Hepatocyte (in vitro differentiated cells): Measurements from ENCODE around the gene ZFPM1. TPM values are rescaled to one million over a fixed set of nuclear protein-coding genes. Genes with fewer than 3 reads are reported as not detected.

Experiments used
- DNase-seq: peaks from one replicate; pipeline ENCODE4 v3.0.0-alpha.2; 2016; ENCODE audit warnings: low spot score
- H2AFZ ChIP-seq: fragments of 200-600 bp; sonication (generic); 2 replicates; pipeline ENCODE4 v1.6.0; 2016; ENCODE audit warnings: antibody characterized with exemption, mild to moderate bottlenecking
- H3K27ac ChIP-seq: fragments of 200-600 bp; sonication (generic); 2 replicates; pipeline ENCODE4 v1.5.1; 2016; ENCODE audit warnings: mild to moderate bottlenecking
- H3K27me3 ChIP-seq: fragments of 200-600 bp; sonication (generic); 2 replicates; pipeline ENCODE4 v1.6.1; 2016
- H3K36me3 ChIP-seq: fragments of 200-600 bp; sonication (generic); replicated peaks from 2 replicates; pipeline ENCODE4 v1.5.1; 2016; ENCODE audit warnings: low read depth; ENCODE audit not compliant: insufficient read depth
- H3K4me1 ChIP-seq: fragments of 200-600 bp; sonication (generic); 2 replicates; pipeline ENCODE4 v1.5.1; 2016; ENCODE audit warnings: mild to moderate bottlenecking, moderate library complexity; ENCODE audit not compliant: insufficient read depth
- H3K4me2 ChIP-seq: fragments of 200-600 bp; sonication (generic); 2 replicates; pipeline ENCODE4 v1.6.0; 2016
- H3K4me3 ChIP-seq: fragments of 200-600 bp; sonication (generic); 2 replicates; pipeline ENCODE4 v1.5.1; 2016; ENCODE audit warnings: mild to moderate bottlenecking
- H3K79me2 ChIP-seq: fragments of 200-600 bp; sonication (generic); 2 replicates; pipeline ENCODE4 v1.6.0; 2017; ENCODE audit warnings: mild to moderate bottlenecking
- H3K9me2 ChIP-seq: fragments of 200-600 bp; sonication (generic); replicated peaks from 2 replicates; pipeline ENCODE4 v1.6.0; 2017; ENCODE audit warnings: mild to moderate bottlenecking; ENCODE audit not compliant: insufficient read depth
- H3K9me3 ChIP-seq: fragments of 200-600 bp; sonication (generic); 2 replicates; pipeline ENCODE4 v1.5.1; 2016; ENCODE audit warnings: low read depth, mild to moderate bottlenecking
- H4K20me1 ChIP-seq: fragments of 200-600 bp; sonication (generic); 2 replicates; pipeline ENCODE4 v1.6.0; 2016; ENCODE audit warnings: mild to moderate bottlenecking; ENCODE audit not compliant: insufficient read depth, poor library complexity, severe bottlenecking
- EZH2 ChIP-seq: fragments of 200-600 bp; sonication (generic); IDR thresholded peaks from 2 replicates; pipeline ENCODE4 v1.6.1; 2016; ENCODE audit warnings: antibody characterized with exemption, mild to moderate bottlenecking, borderline replicate concordance
- EZH2phosphoT487 ChIP-seq: fragments of 200-600 bp; sonication (generic); IDR thresholded peaks from one replicate; pipeline ENCODE4 v1.6.1; 2018; ENCODE audit warnings: antibody characterized with exemption, mild to moderate bottlenecking, low read depth, moderate library complexity; ENCODE audit not compliant: unreplicated experiment, severe bottlenecking
- WGBS: methylation state at CpG from one replicate; pipeline ENCODE4 v1.1.6; 2016; ENCODE audit warnings: low lambda C conversion rate; ENCODE audit errors: missing lambda C conversion rate; 5-methylcytosine and 5-hydroxymethylcytosine counted together
- polyA plus RNA-seq: library from polyadenylated mRNA; unstranded; fragments of >200 nt; fragmentation: Nextera tagmentation; extraction: Ambion mirVana; gene quantifications from 2 replicates; pipeline ENCODE4 v1.2.1, GENCODE V29; 2016
- total RNA-seq: library from RNA; depleted of rRNA; stranded (reverse); fragments of >200 nt; gene quantifications from 2 replicates; pipeline ENCODE4 v1.2.3, GENCODE V29; 2014
- TF ChIP-seq, protein P1 (sequence below): fragments of 200-600 bp; sonication (generic); IDR thresholded peaks from 2 replicates; pipeline ENCODE4 v1.5.1; 2016; ENCODE audit warnings: antibody characterized with exemption, mild to moderate bottlenecking; ENCODE audit not compliant: poor library complexity

The ZFPM1 gene
- total and polyA plus RNA-seq, 2 experiments from 2014 or later, result 4.1 to 11.9 TPM

DNA sequence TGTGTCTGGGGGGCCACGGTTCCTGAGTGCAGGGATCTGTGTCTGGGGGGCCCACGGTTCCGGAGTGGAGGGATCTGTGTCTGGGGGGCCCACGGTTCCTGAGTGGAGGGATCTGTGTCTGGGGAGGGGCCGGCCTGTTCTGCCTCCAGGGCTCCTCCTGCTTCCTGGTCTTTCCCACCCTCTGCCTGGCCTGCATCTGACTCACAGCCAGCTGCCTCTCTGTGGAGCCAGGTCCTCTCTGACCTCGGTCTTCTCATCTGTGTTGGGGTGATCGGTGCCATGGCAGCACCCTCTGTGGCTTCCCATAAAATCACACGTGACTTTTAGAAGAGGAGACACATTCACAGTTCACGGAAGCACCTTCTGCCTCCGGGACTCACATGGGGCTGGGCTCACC lies 50.3 kb downstream of the ZFPM1 start:
- H3K4me1 ChIP-seq, result peaks cover 42% of the 10 kb centered on the region
- peaks cover 8% of the 10 kb centered on the region for H3K79me2 ChIP-seq
- WGBS, result 74% methylated on average over 6 of the region's 10 CpGs
- peak overlapping the region; percentile 98 for H3K27ac ChIP-seq
- no peaks in the 10 kb centered on the region for H3K9me2 ChIP-seq
- H3K36me3 ChIP-seq, result no peaks in the 10 kb centered on the region
- TF ChIP-seq, protein P1, sequence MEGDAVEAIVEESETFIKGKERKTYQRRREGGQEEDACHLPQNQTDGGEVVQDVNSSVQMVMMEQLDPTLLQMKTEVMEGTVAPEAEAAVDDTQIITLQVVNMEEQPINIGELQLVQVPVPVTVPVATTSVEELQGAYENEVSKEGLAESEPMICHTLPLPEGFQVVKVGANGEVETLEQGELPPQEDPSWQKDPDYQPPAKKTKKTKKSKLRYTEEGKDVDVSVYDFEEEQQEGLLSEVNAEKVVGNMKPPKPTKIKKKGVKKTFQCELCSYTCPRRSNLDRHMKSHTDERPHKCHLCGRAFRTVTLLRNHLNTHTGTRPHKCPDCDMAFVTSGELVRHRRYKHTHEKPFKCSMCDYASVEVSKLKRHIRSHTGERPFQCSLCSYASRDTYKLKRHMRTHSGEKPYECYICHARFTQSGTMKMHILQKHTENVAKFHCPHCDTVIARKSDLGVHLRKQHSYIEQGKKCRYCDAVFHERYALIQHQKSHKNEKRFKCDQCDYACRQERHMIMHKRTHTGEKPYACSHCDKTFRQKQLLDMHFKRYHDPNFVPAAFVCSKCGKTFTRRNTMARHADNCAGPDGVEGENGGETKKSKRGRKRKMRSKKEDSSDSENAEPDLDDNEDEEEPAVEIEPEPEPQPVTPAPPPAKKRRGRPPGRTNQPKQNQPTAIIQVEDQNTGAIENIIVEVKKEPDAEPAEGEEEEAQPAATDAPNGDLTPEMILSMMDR, result no peak
- no peak for TF ChIP-seq EZH2
- no peak for TF ChIP-seq EZH2phosphoT487
- H2AFZ ChIP-seq, result no peak overlapping the region
- no peak overlapping the region for H3K4me2 ChIP-seq
- no peaks in the 10 kb centered on the region for H4K20me1 ChIP-seq
- no peaks in the 10 kb centered on the region for H3K9me3 ChIP-seq
- DNase-seq, result peak; percentile 69
- H3K27me3 ChIP-seq, result no peaks in the 10 kb centered on the region
- no peak overlapping the region for H3K4me3 ChIP-seq

DNA sequence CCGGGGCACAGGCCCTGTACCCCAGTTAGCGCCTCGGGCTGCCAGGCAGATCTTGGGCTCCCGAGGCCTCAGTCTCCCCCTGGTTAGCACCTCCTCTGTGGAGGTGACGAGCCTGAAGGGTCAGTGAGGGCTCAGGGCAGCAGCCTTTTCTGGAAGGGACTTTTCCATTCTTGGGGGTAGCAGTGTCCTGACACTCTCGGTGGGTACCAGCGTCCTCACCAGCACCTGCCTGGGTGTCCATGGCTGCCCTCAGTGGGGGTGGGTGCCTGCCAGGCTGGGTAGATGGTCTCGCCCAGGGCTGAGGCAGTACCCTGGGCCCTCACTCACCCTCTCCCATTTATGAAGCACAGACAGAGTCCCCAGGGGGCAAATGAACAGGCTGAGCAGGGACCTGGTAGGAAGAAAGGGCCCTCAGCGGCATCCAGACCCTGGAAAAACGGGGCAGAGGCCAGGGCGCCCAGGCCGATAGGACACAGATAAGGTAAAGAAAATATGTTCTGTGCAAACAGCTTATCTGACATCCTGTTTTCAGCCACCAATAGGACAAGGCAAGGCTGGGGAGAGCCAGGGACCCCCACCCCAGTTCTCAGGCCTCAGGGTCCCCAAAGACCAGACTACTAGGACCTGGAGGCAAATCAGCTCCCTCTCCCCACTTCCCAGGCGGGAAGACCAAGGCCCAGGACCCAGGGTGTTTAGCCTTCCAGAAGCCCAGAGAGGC lies 50.9 kb downstream of the ZFPM1 start:
- no peaks in the 10 kb centered on the region for H3K9me3 ChIP-seq
- DNase-seq, result no peak
- peaks cover 8% of the 10 kb centered on the region for H3K79me2 ChIP-seq
- no peaks in the 10 kb centered on the region for H3K9me2 ChIP-seq
- no peaks in the 10 kb centered on the region for H3K36me3 ChIP-seq
- TF ChIP-seq EZH2 (no peak), EZH2phosphoT487 (no peak)
- TF ChIP-seq, protein P1, result no peak
- 72% methylated on average over 13 of the region's 13 CpGs for WGBS
- H4K20me1 ChIP-seq, result no peaks in the 10 kb centered on the region
- no peaks in the 10 kb centered on the region for H3K27me3 ChIP-seq
- no peak overlapping the region for H3K4me3 ChIP-seq
- no peak overlapping the region for H3K4me2 ChIP-seq
- H3K4me1 ChIP-seq, result peaks cover 41% of the 10 kb centered on the region
- peak overlapping the region; percentile 98 for H3K27ac ChIP-seq
- no peak overlapping the region for H2AFZ ChIP-seq

DNA sequence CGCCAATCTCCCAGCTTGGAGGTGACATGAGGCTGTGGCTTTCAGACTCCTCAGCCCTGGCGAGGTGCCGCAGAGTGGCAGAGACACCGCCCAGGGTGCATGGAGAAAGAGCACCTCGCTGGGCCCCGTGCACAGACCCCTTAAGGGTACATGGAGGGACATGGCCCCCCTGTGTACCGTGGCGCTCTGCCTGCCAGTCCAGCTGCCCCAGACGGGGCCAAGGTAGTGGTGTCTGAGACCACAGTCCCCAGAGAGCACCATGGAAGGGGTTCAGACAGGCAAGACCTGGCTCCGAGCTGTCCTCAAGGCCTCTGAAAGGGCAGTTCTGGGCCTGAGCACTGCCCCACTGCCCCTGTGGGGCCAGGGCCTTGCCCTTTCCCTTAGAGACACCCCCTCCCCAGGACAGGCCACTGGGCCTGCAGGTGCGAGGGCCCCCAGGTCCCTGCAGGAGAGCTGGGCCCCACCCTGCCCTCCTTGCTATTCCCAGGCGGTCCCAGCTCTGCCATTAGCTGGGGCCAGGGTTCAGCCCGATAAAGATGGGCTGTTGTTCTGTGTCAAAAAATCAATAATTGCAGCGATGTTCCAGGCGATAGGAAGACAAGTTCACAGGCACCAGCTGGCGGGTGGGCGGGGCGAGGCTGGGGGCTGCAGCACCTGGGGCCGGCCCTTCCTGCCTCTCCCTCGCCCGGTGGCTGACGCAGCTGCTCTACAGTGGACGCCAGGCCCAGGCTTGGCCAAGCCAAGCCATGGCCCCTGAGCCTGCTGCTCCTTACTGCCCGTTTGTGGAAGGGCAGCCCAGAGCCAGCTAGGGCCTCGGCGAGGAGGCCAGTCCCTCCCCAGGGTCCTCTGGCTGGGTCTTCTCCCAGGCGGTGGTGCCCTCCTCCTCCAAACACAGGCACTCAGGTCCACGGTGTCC lies 51.7 kb downstream of the ZFPM1 start:
- Histone ChIP-seq H2AFZ (no peak overlapping the region), H3K36me3 (no peaks in the 10 kb centered on the region), H3K9me2 (no peaks in the 10 kb centered on the region), H3K4me2 (peak overlapping the region; percentile 63), H3K9me3 (no peaks in the 10 kb centered on the region), H3K27me3 (no peaks in the 10 kb centered on the region), H3K79me2 (peaks cover 8% of the 10 kb centered on the region), H3K4me1 (peaks cover 36% of the 10 kb centered on the region), H3K27ac (peak overlapping the region; percentile 98), H3K4me3 (no peak overlapping the region), H4K20me1 (no peaks in the 10 kb centered on the region)
- peak; percentile 85 for DNase-seq
- TF ChIP-seq EZH2phosphoT487 (no peak), EZH2 (no peak)
- TF ChIP-seq, protein P1, result no peak
- WGBS, result 64% methylated on average over 19 of the region's 28 CpGs
